SK-N-MC (cell line): Measurements from ENCODE around the gene CFAP53.

Source experiments
- DNase-seq: peaks from one replicate; pipeline ENCODE4 v3.0.0-alpha.2; 2011; ENCODE audit warnings: low read depth, low spot score
- H3K27ac ChIP-seq: fragments of 200-600 bp; sonication (generic); 2 replicates; pipeline ENCODE4 v1.5.1; 2016; ENCODE audit warnings: mixed run types
- H3K36me3 ChIP-seq: fragments of 200-600 bp; sonication (generic); 2 replicates; pipeline ENCODE4 v1.6.1; 2017; ENCODE audit warnings: antibody characterized with exemption, low read length, mixed read lengths; ENCODE audit not compliant: insufficient read depth
- H3K4me3 ChIP-seq: fragments of 200-600 bp; sonication (generic); 2 replicates; pipeline ENCODE4 v1.5.1; 2016
- H3K9ac ChIP-seq: fragments of 200-600 bp; sonication (generic); 2 replicates; pipeline ENCODE4 v1.8.0; 2017; ENCODE audit warnings: mixed run types, mixed read lengths; ENCODE audit not compliant: insufficient read length
- H3K9me3 ChIP-seq: fragments of 200-600 bp; sonication (generic); 2 replicates; pipeline ENCODE4 v1.6.1; 2017; ENCODE audit warnings: low read depth, mild to moderate bottlenecking, antibody characterized with exemption, low read length, moderate library complexity, mixed read lengths
- EZH2 ChIP-seq: fragments of 200-600 bp; sonication (generic); IDR thresholded peaks from one replicate; pipeline ENCODE4 v1.6.1; 2017; ENCODE audit warnings: antibody characterized with exemption
- FOXP2 ChIP-seq: optimal IDR thresholded peaks from 2 replicates; pipeline ENCODE3; 2011; ENCODE audit warnings: mild to moderate bottlenecking, moderate library complexity; ENCODE audit not compliant: insufficient read depth; ENCODE audit errors: extremely low read length, control extremely low read depth
- POLR2AphosphoS5 ChIP-seq: IDR thresholded peaks from 2 replicates; pipeline ENCODE4 v1.6.1; 2012; ENCODE audit warnings: mild to moderate bottlenecking, low read depth, low read length, borderline replicate concordance

CFAP53 gene

DNA sequence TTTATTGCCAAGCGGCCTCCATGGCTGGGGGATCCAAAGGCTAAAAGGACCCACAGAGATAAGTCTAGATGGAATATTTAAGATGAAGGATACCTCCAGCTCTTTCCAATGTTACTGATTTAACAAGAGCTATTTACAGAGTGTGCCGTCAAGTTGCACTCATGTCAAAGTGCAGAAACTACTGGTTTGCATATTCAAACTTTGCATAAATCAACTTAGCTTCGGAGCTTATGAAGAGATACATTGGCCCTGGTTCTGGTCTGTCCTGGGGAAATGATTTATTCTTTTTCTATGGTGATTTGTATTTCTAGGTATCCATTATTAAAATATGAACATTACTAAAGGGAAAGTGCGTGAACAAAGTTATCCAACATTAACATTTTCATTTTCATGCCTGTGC is 57.0 kb downstream of the CFAP53 start:
- Histone ChIP-seq H3K9me3 (no peaks in the 10 kb centered on the region), H3K4me3 (no peak overlapping the region), H3K36me3 (no peaks in the 10 kb centered on the region), H3K27ac (no peak overlapping the region), H3K9ac (no peak overlapping the region)
- TF ChIP-seq POLR2AphosphoS5, result no peak
- no peak for TF ChIP-seq EZH2
- no peak for TF ChIP-seq FOXP2
- no peak for DNase-seq

- no peak for DNase-seq
- TF ChIP-seq POLR2AphosphoS5 (no peak), FOXP2 (no peak), EZH2 (no peak)
Measured at GRCh38 chr18:50207722-50208121, 58.6 kb downstream of the CFAP53 start.

GRCh38 chr18:50203801-50204604 is 62.3 kb downstream of the CFAP53 start:
- TF ChIP-seq EZH2, result no peak
- TF ChIP-seq POLR2AphosphoS5, result no peak
- no peak for TF ChIP-seq FOXP2
- Histone ChIP-seq H3K27ac (no peak overlapping the region), H3K36me3 (no peaks in the 10 kb centered on the region), H3K9ac (no peak overlapping the region), H3K4me3 (no peak overlapping the region), H3K9me3 (no peaks in the 10 kb centered on the region)
- peak; percentile 10 for DNase-seq

More at GRCh38 chr18:50207722-50208121, 58.6 kb downstream of the CFAP53 start:
- Histone ChIP-seq H3K27ac (no peak overlapping the region), H3K9me3 (no peaks in the 10 kb centered on the region), H3K4me3 (no peak overlapping the region), H3K36me3 (no peaks in the 10 kb centered on the region), H3K9ac (no peak overlapping the region)

- TF ChIP-seq POLR2AphosphoS5, result no peak
- no peak for TF ChIP-seq FOXP2
- TF ChIP-seq EZH2, result no peak
- H3K9me3 ChIP-seq, result no peaks in the 10 kb centered on the region
- no peaks in the 10 kb centered on the region for H3K36me3 ChIP-seq
- DNase-seq, result no peak
- H3K4me3 ChIP-seq, result no peak overlapping the region
- H3K27ac ChIP-seq, result no peak overlapping the region
- H3K9ac ChIP-seq, result no peak overlapping the region
Measured at GRCh38 chr18:50201476-50202018, 64.7 kb downstream of the CFAP53 start.

DNA sequence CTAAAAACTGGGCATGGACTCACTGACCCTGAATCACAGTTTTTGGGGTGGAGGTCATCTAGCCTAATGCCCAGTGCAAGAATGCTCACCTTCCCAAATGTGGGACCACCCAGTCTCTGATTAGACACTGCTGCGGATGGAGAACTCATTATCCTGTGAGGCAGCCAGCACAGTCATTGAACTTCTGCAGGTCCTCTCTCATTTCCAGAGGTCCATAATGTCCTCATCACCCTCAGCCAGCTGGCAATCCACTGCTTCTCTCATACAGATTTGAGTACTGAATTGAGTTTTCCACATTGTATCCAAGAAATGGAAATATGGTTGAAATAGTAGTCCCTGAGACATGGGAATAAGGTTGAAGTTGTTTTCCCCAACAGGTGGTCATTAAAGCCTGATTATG is 66.4 kb downstream of the CFAP53 start:
- H3K9ac ChIP-seq, result no peak overlapping the region
- no peak for TF ChIP-seq FOXP2
- no peak for TF ChIP-seq EZH2
- TF ChIP-seq POLR2AphosphoS5, result no peak

GRCh38 chr18:50199346-50199855 is 66.9 kb downstream of the CFAP53 start:
- DNase-seq, result no peak
- no peaks in the 10 kb centered on the region for H3K9me3 ChIP-seq
- H3K4me3 ChIP-seq, result no peak overlapping the region
- TF ChIP-seq POLR2AphosphoS5 (no peak), EZH2 (no peak), FOXP2 (no peak)
- no peak overlapping the region for H3K27ac ChIP-seq
- H3K9ac ChIP-seq, result no peak overlapping the region
- H3K36me3 ChIP-seq, result no peaks in the 10 kb centered on the region

More for the DNA sequence above, 66.4 kb downstream of the CFAP53 start:
- H3K27ac ChIP-seq, result no peak overlapping the region
- no peaks in the 10 kb centered on the region for H3K9me3 ChIP-seq
- H3K4me3 ChIP-seq, result no peak overlapping the region
- no peaks in the 10 kb centered on the region for H3K36me3 ChIP-seq
- no peak for DNase-seq

DNA sequence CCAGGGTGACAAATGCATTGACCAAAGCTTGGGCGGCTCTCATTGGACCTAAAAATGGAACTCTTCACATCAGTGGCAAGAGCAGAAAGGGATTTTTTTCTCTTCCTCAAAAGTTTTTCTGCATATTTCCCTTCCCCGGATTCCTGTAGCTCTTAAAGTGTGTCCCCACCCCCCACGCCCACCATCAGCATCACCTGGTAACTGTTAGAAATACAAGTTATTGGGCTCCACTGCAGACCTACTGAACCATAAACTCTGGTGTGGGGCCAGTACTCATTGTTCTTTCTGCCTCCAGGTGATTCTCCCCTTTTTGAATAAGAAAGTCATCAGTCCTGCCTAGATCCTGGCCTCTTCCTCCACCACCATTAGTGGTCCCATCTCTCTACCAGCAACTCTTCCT is 70.0 kb downstream of the CFAP53 start:
- Histone ChIP-seq H3K9me3 (no peaks in the 10 kb centered on the region), H3K4me3 (no peak overlapping the region), H3K36me3 (no peaks in the 10 kb centered on the region), H3K27ac (no peak overlapping the region), H3K9ac (no peak overlapping the region)
- TF ChIP-seq FOXP2, result no peak
- no peak for TF ChIP-seq EZH2
- TF ChIP-seq POLR2AphosphoS5, result no peak
- DNase-seq, result no peak

DNA sequence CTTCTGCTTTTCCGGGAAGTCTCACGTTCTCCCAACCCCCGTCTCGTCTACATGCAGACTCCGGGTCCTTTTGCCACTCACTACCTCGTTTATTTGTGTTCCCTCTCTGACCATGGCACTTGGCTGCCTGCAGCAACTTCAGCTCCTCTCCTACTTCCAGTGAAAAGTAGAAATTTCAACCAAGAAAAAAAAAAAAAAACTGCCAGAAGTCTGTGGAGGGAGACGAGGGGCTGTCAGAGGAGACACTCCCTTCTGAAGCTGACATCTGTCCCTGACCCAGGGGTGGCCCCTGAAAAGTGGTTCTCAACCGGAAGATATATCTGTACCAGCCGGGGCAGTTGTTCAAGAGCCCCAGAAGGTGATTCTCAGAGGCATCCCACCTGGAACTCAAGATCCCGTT is 70.6 kb downstream of the CFAP53 start:
- TF ChIP-seq FOXP2 (no peak), POLR2AphosphoS5 (no peak), EZH2 (no peak)
- Histone ChIP-seq H3K4me3 (no peak overlapping the region), H3K9me3 (no peaks in the 10 kb centered on the region), H3K36me3 (no peaks in the 10 kb centered on the region), H3K9ac (no peak overlapping the region), H3K27ac (no peak overlapping the region)
- no peak for DNase-seq
